PFSK-1 (cell line): Measurements from ENCODE around the gene SGMS2.

ENCODE experiments used
- FOXP2 ChIP-seq: optimal IDR thresholded peaks from 2 replicates; pipeline ENCODE3; 2011; ENCODE audit warnings: borderline replicate concordance, control low read depth, inconsistent platforms; ENCODE audit not compliant: insufficient read depth; ENCODE audit errors: extremely low read length, extremely low read depth
- POLR2AphosphoS5 ChIP-seq: IDR thresholded peaks from 2 replicates; pipeline ENCODE4 v1.6.1; 2012; ENCODE audit warnings: low read depth, mild to moderate bottlenecking, control low read depth, low read length, moderate library complexity
- SIN3A ChIP-seq: IDR thresholded peaks from 2 replicates; pipeline ENCODE4 v1.6.1; 2012; ENCODE audit warnings: mild to moderate bottlenecking, low read length, moderate library complexity, borderline replicate concordance; ENCODE audit not compliant: insufficient read depth
- TAF1 ChIP-seq: IDR thresholded peaks from 2 replicates; pipeline ENCODE4 v1.6.1; 2012; ENCODE audit warnings: low read length, control low read depth, borderline replicate concordance; ENCODE audit not compliant: insufficient read depth
- TF ChIP-seq, protein P1 (sequence below), 2 experiments: IDR thresholded peaks; 2 replicates each; pipeline versions ENCODE4 v1.6.1 to v1.8.0; 2011 to 2012; ENCODE audit warnings: low read depth in 2 of 2, low read length in 2 of 2, control low read depth in 1 of 2, inconsistent platforms in 1 of 2, mild to moderate bottlenecking in 1 of 2, moderate library complexity in 1 of 2; ENCODE audit not compliant: insufficient read depth in 1 of 2

SGMS2 gene

GRCh38 chr4:107832275-107832807 lies 7.6 kb downstream of the SGMS2 start:
- TF ChIP-seq FOXP2 = no peak
- TF ChIP-seq, protein P1, sequence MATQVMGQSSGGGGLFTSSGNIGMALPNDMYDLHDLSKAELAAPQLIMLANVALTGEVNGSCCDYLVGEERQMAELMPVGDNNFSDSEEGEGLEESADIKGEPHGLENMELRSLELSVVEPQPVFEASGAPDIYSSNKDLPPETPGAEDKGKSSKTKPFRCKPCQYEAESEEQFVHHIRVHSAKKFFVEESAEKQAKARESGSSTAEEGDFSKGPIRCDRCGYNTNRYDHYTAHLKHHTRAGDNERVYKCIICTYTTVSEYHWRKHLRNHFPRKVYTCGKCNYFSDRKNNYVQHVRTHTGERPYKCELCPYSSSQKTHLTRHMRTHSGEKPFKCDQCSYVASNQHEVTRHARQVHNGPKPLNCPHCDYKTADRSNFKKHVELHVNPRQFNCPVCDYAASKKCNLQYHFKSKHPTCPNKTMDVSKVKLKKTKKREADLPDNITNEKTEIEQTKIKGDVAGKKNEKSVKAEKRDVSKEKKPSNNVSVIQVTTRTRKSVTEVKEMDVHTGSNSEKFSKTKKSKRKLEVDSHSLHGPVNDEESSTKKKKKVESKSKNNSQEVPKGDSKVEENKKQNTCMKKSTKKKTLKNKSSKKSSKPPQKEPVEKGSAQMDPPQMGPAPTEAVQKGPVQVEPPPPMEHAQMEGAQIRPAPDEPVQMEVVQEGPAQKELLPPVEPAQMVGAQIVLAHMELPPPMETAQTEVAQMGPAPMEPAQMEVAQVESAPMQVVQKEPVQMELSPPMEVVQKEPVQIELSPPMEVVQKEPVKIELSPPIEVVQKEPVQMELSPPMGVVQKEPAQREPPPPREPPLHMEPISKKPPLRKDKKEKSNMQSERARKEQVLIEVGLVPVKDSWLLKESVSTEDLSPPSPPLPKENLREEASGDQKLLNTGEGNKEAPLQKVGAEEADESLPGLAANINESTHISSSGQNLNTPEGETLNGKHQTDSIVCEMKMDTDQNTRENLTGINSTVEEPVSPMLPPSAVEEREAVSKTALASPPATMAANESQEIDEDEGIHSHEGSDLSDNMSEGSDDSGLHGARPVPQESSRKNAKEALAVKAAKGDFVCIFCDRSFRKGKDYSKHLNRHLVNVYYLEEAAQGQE (IDR thresholded peaks at IDR 0.05; ENCODE audit: insufficient read depth in 1 of 2, low read depth in 2 of 2, low read length in 2 of 2) = no peak
- no peak for TF ChIP-seq SIN3A
- no peak for TF ChIP-seq TAF1
- TF ChIP-seq POLR2AphosphoS5 = no peak

DNA sequence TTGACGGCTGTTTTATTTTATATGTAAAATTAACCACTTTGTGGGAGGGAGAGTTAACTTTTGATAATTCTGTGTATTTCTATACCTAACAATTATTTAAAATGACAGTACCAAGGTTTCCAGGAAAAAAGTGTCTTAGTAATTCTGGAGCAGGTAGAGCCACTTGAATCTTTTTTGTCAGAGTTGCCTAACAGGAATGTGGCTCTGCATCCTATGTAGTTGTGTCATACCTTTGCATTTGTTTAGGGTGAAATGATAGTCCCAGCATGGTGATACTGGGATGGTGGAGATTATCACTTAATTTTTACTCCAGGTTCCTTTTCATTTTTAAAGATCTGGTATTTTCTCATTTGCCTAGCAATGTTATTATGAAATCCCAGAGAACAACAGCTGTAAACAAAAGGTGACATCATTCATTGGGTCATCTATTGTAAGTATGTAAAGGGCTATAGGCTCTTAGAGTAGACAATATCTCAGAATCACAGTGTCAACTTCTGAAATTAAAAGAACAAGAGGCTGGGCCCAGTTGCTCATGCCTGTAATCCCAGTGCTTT lies 9.6 kb downstream of the SGMS2 start:
- TF ChIP-seq, protein P1 (IDR thresholded peaks at IDR 0.05; ENCODE audit: insufficient read depth in 1 of 2, low read depth in 2 of 2, low read length in 2 of 2) = no peak

- TF ChIP-seq TAF1 (no peak), POLR2AphosphoS5 (no peak), FOXP2 (no peak), SIN3A (no peak)
- TF ChIP-seq, protein P1 (IDR thresholded peaks at IDR 0.05; ENCODE audit: insufficient read depth in 1 of 2, low read depth in 2 of 2, low read length in 2 of 2) = no peak
Measured at GRCh38 chr4:107835406-107835805, 10.7 kb downstream of the SGMS2 start.

DNA sequence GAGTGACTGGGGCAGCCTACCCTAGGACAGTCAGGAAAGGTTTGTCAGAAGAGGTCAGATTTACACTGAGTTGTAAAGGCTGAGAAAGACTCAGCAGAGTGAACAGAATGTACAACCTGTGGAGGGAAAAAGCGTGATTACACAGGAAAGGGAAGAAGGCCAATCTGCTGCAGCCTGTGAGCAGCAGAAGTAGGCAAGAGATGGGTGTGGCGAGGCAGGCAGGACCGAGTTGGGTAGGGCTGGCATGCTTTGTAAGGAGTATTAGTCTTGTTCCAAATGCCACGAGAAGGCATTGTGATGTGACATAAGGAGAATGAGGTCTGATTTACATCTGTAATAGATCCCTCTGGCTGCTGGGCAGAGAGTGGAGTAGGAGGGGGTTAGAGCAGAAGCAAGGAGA lies 12.6 kb downstream of the SGMS2 start:
- no peak for TF ChIP-seq SIN3A
- no peak for TF ChIP-seq POLR2AphosphoS5
- TF ChIP-seq, protein P1 (IDR thresholded peaks at IDR 0.05; ENCODE audit: insufficient read depth in 1 of 2, low read depth in 2 of 2, low read length in 2 of 2) = no peak
- no peak for TF ChIP-seq FOXP2
- TF ChIP-seq TAF1 = no peak
